SU-DHL-6 (cell line): ENCODE measurements around the gene ALK.

Experiments
- H2AFZ ChIP-seq: fragments of 200-600 bp; sonication (generic); 2 replicates; pipeline ENCODE4 v1.6.1; 2014; ENCODE audit warnings: low read depth, mild to moderate bottlenecking, moderate library complexity, mixed read lengths, antibody characterized with exemption, low read length; ENCODE audit not compliant: severe bottlenecking
- H3F3A ChIP-seq: fragments of 200-600 bp; shearing (Covaris generic); 2 replicates; pipeline ENCODE4 v1.6.0; 2016; ENCODE audit warnings: antibody characterized with exemption, mild to moderate bottlenecking; ENCODE audit not compliant: insufficient read depth
- H3K27ac ChIP-seq: fragments of 200-600 bp; sonication (generic); 2 replicates; pipeline ENCODE4 v1.5.1; 2016; ENCODE audit warnings: low read depth, mild to moderate bottlenecking, low read length, moderate library complexity, mixed read lengths
- H3K27me3 ChIP-seq: fragments of 200-600 bp; sonication (generic), shearing (Covaris generic); 2 replicates; pipeline ENCODE4 v1.6.0; 2014; ENCODE audit warnings: mild to moderate bottlenecking, low read length
- H3K36me3 ChIP-seq: fragments of 200-600 bp; sonication (generic); 2 replicates; pipeline ENCODE4 v1.6.1; 2014; ENCODE audit warnings: mild to moderate bottlenecking, low read length, mixed read lengths
- H3K4me2 ChIP-seq: fragments of 300-600, 200-600 bp; shearing (Covaris generic), sonication (generic); 2 replicates; pipeline ENCODE4 v1.6.0; 2014; ENCODE audit warnings: low read length, low read depth, mild to moderate bottlenecking; ENCODE audit not compliant: poor library complexity, severe bottlenecking
- H3K4me3 ChIP-seq: fragments of 200-600 bp; sonication (generic); 2 replicates; pipeline ENCODE4 v1.5.1; 2014; ENCODE audit warnings: antibody characterized with exemption, low read length, mild to moderate bottlenecking, mixed read lengths; ENCODE audit not compliant: insufficient read depth, poor library complexity, severe bottlenecking
- H3K79me2 ChIP-seq: fragments of 200-600 bp; sonication (generic); 2 replicates; pipeline ENCODE4 v1.6.1; 2014; ENCODE audit warnings: mild to moderate bottlenecking, low read length, moderate library complexity; ENCODE audit not compliant: insufficient read depth
- H3K9ac ChIP-seq: fragments of 200-600 bp; sonication (generic); 2 replicates; pipeline ENCODE4 v1.7.0; 2014; ENCODE audit warnings: mild to moderate bottlenecking, low read length
- H3K9me2 ChIP-seq: fragments of 200-600 bp; sonication (generic); replicated peaks from 2 replicates; pipeline ENCODE4 v1.6.1; 2014; ENCODE audit warnings: low read length; ENCODE audit not compliant: insufficient read depth
- H3K9me3 ChIP-seq: fragments of 200-600 bp; sonication (generic); 2 replicates; pipeline ENCODE4 v1.6.1; 2014; ENCODE audit warnings: low read length, mixed read lengths; ENCODE audit not compliant: insufficient read depth
- H4K20me1 ChIP-seq: fragments of 200-600 bp; sonication (generic); 2 replicates; pipeline ENCODE4 v1.6.1; 2014; ENCODE audit warnings: low read depth, mild to moderate bottlenecking, antibody characterized with exemption, low read length, moderate library complexity, mixed read lengths
- CTCF ChIP-seq: fragments of 200-600 bp; sonication (generic); IDR thresholded peaks from one replicate; pipeline ENCODE4 v1.5.1; 2017; ENCODE audit warnings: antibody characterized with exemption, mild to moderate bottlenecking, low read length, moderate library complexity; ENCODE audit not compliant: insufficient read depth, poor library complexity, severe bottlenecking
- EZH2phosphoT487 ChIP-seq: fragments of 200-600 bp; sonication (generic), shearing (Covaris generic); conservative IDR thresholded peaks from 2 replicates; pipeline ENCODE4 v1.6.1; 2018; ENCODE audit warnings: mild to moderate bottlenecking, antibody characterized with exemption, low read length, moderate library complexity, mixed read lengths

ALK gene

GRCh38 chr2:29275186-29275585 lies 646.2 kb downstream of the ALK start:
- Histone ChIP-seq H3K27me3 (no peaks in the 10 kb centered on the region), H3K4me3 (no peak overlapping the region), H3K4me2 (no peak overlapping the region), H3K9ac (no peak overlapping the region), H4K20me1 (no peaks in the 10 kb centered on the region), H3K36me3 (no peaks in the 10 kb centered on the region), H3K27ac (no peak overlapping the region), H3F3A (no peaks in the 10 kb centered on the region), H3K9me3 (no peaks in the 10 kb centered on the region), H3K79me2 (no peaks in the 10 kb centered on the region), H3K9me2 (no peaks in the 10 kb centered on the region), H2AFZ (no peak overlapping the region)
- no peak for TF ChIP-seq CTCF
- TF ChIP-seq EZH2phosphoT487 = no peak

- H4K20me1 ChIP-seq = no peaks in the 10 kb centered on the region
- H3K9me2 ChIP-seq = no peaks in the 10 kb centered on the region
- H2AFZ ChIP-seq = no peak overlapping the region
- H3K79me2 ChIP-seq = no peaks in the 10 kb centered on the region
- no peaks in the 10 kb centered on the region for H3K9me3 ChIP-seq
- H3K4me2 ChIP-seq = no peak overlapping the region
- H3K4me3 ChIP-seq = no peak overlapping the region
- TF ChIP-seq EZH2phosphoT487 (no peak), CTCF (no peak)
- H3F3A ChIP-seq = no peaks in the 10 kb centered on the region
- H3K27ac ChIP-seq = no peak overlapping the region
- H3K27me3 ChIP-seq = no peaks in the 10 kb centered on the region
- H3K9ac ChIP-seq = no peak overlapping the region
- no peaks in the 10 kb centered on the region for H3K36me3 ChIP-seq
Measured at GRCh38 chr2:29273685-29274611, 647.4 kb downstream of the ALK start.

- Histone ChIP-seq H3K9me2 (no peaks in the 10 kb centered on the region), H3K27ac (no peak overlapping the region), H3K79me2 (no peaks in the 10 kb centered on the region), H4K20me1 (no peaks in the 10 kb centered on the region), H3K4me2 (no peak overlapping the region), H3K36me3 (no peaks in the 10 kb centered on the region), H3K9me3 (no peaks in the 10 kb centered on the region), H3K4me3 (no peak overlapping the region), H3K9ac (no peak overlapping the region), H2AFZ (no peak overlapping the region), H3F3A (no peaks in the 10 kb centered on the region), H3K27me3 (no peaks in the 10 kb centered on the region)
- no peak for TF ChIP-seq CTCF
- TF ChIP-seq EZH2phosphoT487 = no peak
Measured at GRCh38 chr2:29273004-29273684, 648.2 kb downstream of the ALK start.
